ENCODE data around the gene KRT6A.

- TF ChIP-seq, protein P1, sequence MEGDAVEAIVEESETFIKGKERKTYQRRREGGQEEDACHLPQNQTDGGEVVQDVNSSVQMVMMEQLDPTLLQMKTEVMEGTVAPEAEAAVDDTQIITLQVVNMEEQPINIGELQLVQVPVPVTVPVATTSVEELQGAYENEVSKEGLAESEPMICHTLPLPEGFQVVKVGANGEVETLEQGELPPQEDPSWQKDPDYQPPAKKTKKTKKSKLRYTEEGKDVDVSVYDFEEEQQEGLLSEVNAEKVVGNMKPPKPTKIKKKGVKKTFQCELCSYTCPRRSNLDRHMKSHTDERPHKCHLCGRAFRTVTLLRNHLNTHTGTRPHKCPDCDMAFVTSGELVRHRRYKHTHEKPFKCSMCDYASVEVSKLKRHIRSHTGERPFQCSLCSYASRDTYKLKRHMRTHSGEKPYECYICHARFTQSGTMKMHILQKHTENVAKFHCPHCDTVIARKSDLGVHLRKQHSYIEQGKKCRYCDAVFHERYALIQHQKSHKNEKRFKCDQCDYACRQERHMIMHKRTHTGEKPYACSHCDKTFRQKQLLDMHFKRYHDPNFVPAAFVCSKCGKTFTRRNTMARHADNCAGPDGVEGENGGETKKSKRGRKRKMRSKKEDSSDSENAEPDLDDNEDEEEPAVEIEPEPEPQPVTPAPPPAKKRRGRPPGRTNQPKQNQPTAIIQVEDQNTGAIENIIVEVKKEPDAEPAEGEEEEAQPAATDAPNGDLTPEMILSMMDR (IDR thresholded peaks at IDR 0.05): no peak
- TF ChIP-seq POLR2AphosphoS5 (IDR thresholded peaks at IDR 0.05): no peak
- TF ChIP-seq POLR2A (IDR thresholded peaks at IDR 0.05): no peak
These were observed 47.2 kb downstream of the KRT6A start for GRCh38 chr12:52445876-52446275.

All from stomach (tissue), 4 donors.